ENCODE results near the gene FTH1.

Gene FTH1

GRCh38 chr11:61914471-61915171, 52.8 kb downstream of the FTH1 start:
- DNase-seq (ENCODE audit: low read depth) = no peak

Data from stromal cell of bone marrow (primary cell).